GM12878 (cell line): ENCODE data around the gene OPTC. TPM values are rescaled to one million over a fixed set of nuclear protein-coding genes. Genes with fewer than 3 reads are reported as not detected.

Experiments used
- ATAC-seq: fragments of 200-7000 bp; cut with Tn5 transposase; 3 replicates; pipeline ENCODE4 v1.9.1; 2020; ENCODE audit warnings: mild to moderate bottlenecking, moderate library complexity
- BruUV-seq: library from RNA; stranded (reverse); fragments of 400-500 nt; replicated peaks from 2 replicates; lab custom pipeline; 2021; lab: Mats Ljungman, UMichigan
- CTCF ChIA-PET: fragments of 300-600 bp; sonication (Branson Sonifier 250); formaldehyde crosslinking; extraction: SDS; loops from one replicate; lab custom pipeline; 2021; ENCODE audit warnings: inconsistent platforms; lab: Yijun Ruan, JAX
- POLR2A ChIA-PET: fragments of 350-600 bp; formaldehyde crosslinking; extraction: SDS; loops from one replicate; lab custom pipeline; 2021; ENCODE audit warnings: inconsistent platforms; lab: Charles Lee
- RAD21 ChIA-PET: fragments of 300-600 bp; sonication (Branson Sonifier 250); formaldehyde crosslinking; loops from one replicate; lab custom pipeline; 2023; ENCODE audit warnings: antibody characterized with exemption; ENCODE audit not compliant: unreplicated experiment; lab: Charles Lee
- SMC1A ChIA-PET: fragments of 300-600 bp; sonication (Branson Sonifier 250); formaldehyde crosslinking; loops from one replicate; lab custom pipeline; 2023; ENCODE audit not compliant: unreplicated experiment, uncharacterized antibody; lab: Charles Lee
- DNase-seq: peaks from one replicate; pipeline ENCODE4 v3.0.0-alpha.2; 2011; ENCODE audit warnings: low read depth, low spot score
- FAIRE-seq: peaks from 3 replicates; lab custom pipeline; 2011; peaks lifted over from hg19 to GRCh38; lab: Jason Lieb, UNC
- H2AFZ ChIP-seq: 2 replicates; pipeline ENCODE4 v1.6.0; 2011; ENCODE audit warnings: low read depth, low read length, control low read depth; ENCODE audit not compliant: control insufficient read depth
- H3K27ac ChIP-seq: 2 replicates; pipeline ENCODE4 v1.5.1; 2011; ENCODE audit warnings: control low read depth; ENCODE audit not compliant: control insufficient read depth, insufficient read depth
- H3K27me3 ChIP-seq, 2 experiments: replicated peaks in 1 of 2; 2 replicates each; pipeline versions ENCODE4 v1.6.0 to v1.6.1; 2011; ENCODE audit warnings: low read length in 1 of 2; ENCODE audit not compliant: control insufficient read depth in 2 of 2, insufficient read depth in 2 of 2
- H3K36me3 ChIP-seq, 2 experiments: 2 replicates each; pipeline ENCODE4 v1.5.1; 2011; ENCODE audit warnings: low read length in 1 of 2; ENCODE audit not compliant: control insufficient read depth in 2 of 2, insufficient read depth in 2 of 2
- H3K4me1 ChIP-seq: 2 replicates; pipeline ENCODE4 v1.6.1; 2011; ENCODE audit warnings: mild to moderate bottlenecking, low read length, moderate library complexity, mixed read lengths; ENCODE audit not compliant: control insufficient read depth, insufficient read depth
- H3K4me2 ChIP-seq: 2 replicates; pipeline ENCODE4 v1.6.0; 2011; ENCODE audit warnings: control low read depth; ENCODE audit not compliant: control insufficient read depth, insufficient read depth
- H3K4me3 ChIP-seq: fragments of 200-600 bp; sonication (generic); 2 replicates; pipeline ENCODE4 v1.5.1; 2016
- H3K79me2 ChIP-seq: 2 replicates; pipeline ENCODE4 v1.6.0; 2011; ENCODE audit warnings: low read length; ENCODE audit not compliant: control insufficient read depth, insufficient read depth
- H3K9ac ChIP-seq: 2 replicates; pipeline ENCODE4 v1.8.0; 2011; ENCODE audit warnings: low read length, control low read depth, mixed read lengths; ENCODE audit not compliant: control insufficient read depth, insufficient read depth
- H3K9me3 ChIP-seq: replicated peaks from 3 replicates; pipeline ENCODE4 v1.5.1; 2011; ENCODE audit warnings: mild to moderate bottlenecking, low read length; ENCODE audit not compliant: control insufficient read depth, insufficient read depth
- H4K20me1 ChIP-seq: 2 replicates; pipeline ENCODE4 v1.6.0; 2011; ENCODE audit not compliant: control insufficient read depth, insufficient read depth
- ASH2L ChIP-seq: fragments of 300-600, 200-600 bp; sonication (generic); IDR thresholded peaks from 2 replicates; pipeline ENCODE4 v1.6.1; 2017; ENCODE audit warnings: low read depth, mild to moderate bottlenecking, borderline replicate concordance
- BCL11A ChIP-seq: IDR thresholded peaks from 2 replicates; pipeline ENCODE4 v1.6.1; 2011; ENCODE audit warnings: low read depth, low read length
- ESRRA ChIP-seq: IDR thresholded peaks from 2 replicates; pipeline ENCODE4 v1.6.1; 2012; ENCODE audit warnings: mild to moderate bottlenecking, low read length, improper control_type of control experiment
- ETV6 ChIP-seq, 2 experiments: fragments of 450-650 bp in 1 of 2; IDR thresholded peaks in 1 of 2; conservative IDR thresholded peaks in 1 of 2; 2 replicates each; pipeline ENCODE4 v1.6.1; 2014; ENCODE audit warnings: antibody characterized with exemption in 1 of 2, borderline replicate concordance in 1 of 2, low read depth in 1 of 2, mild to moderate bottlenecking in 1 of 2, moderate library complexity in 1 of 2
- HDAC2 ChIP-seq: fragments of 200-600 bp; sonication (generic); IDR thresholded peaks from 2 replicates; pipeline ENCODE4 v1.6.1; 2017
- IKZF1 ChIP-seq: fragments of 450-650 bp; conservative IDR thresholded peaks from 2 replicates; pipeline ENCODE4 v1.6.1; 2017; ENCODE audit warnings: antibody characterized with exemption, mild to moderate bottlenecking
- KDM1A ChIP-seq: fragments of 200-600 bp; sonication (generic); IDR thresholded peaks from 2 replicates; pipeline ENCODE4 v1.6.1; 2016; ENCODE audit warnings: borderline replicate concordance
- NR2C2 ChIP-seq: IDR thresholded peaks from 2 replicates; pipeline ENCODE4 v1.6.1; 2011; ENCODE audit warnings: borderline replicate concordance, low read depth; ENCODE audit not compliant: control insufficient read depth, insufficient read length
- RCOR1 ChIP-seq: conservative IDR thresholded peaks from 2 replicates; pipeline ENCODE4 v1.6.1; 2012; ENCODE audit warnings: low read depth, low read length, improper control_type of control experiment
- SREBF2 ChIP-seq: IDR thresholded peaks from 2 replicates; pipeline ENCODE4 v1.6.1; 2012; ENCODE audit warnings: mild to moderate bottlenecking, low read length
- TAF1 ChIP-seq: IDR thresholded peaks from 2 replicates; pipeline ENCODE4 v1.6.1; 2011; ENCODE audit warnings: mild to moderate bottlenecking, low read depth, low read length, borderline replicate concordance
- ZNF384 ChIP-seq: IDR thresholded peaks from 2 replicates; pipeline ENCODE4 v1.6.1; 2012; ENCODE audit warnings: low read depth, mild to moderate bottlenecking, low read length, improper control_type of control experiment, borderline replicate concordance
- WGBS: methylation state at CpG from one replicate; pipeline ENCODE4 v1.1.6; 2016; ENCODE audit warnings: low lambda C conversion rate; ENCODE audit not compliant: insufficient replicate concordance, insufficient coverage; ENCODE audit errors: missing lambda C conversion rate; 5-methylcytosine and 5-hydroxymethylcytosine counted together
- in situ Hi-C: fragments of 300-500 bp; cut with MboI; formaldehyde crosslinking; loops from 9 replicates; pipeline ENCODE4 v1.14.3; 2018; ENCODE audit warnings: mixed read lengths
- intact Hi-C: fragments of 100-400 bp; cut with micrococcal nuclease; formaldehyde crosslinking; loops from one replicate; pipeline ENCODE4 v1.14.2; 2022; ENCODE audit not compliant: unreplicated experiment
- polyA plus RNA-seq, 11 experiments: library from polyadenylated mRNA; depleted of rRNA in 4 of 11; unstranded in 6 of 11; stranded (reverse) in 5 of 11; fragments of >200 nt; fragmentation: Nextera tagmentation in 4 of 11; fragmentation: Illumina TruSeq in 1 of 11; extraction: Ambion mirVana in 4 of 11; extraction: Trizol in 1 of 11; gene quantifications; 1 replicate in 1 of 11; 2 replicates in 10 of 11; pipeline versions ENCODE4 v1.2.1 to v1.2.3, GENCODE V29; 2011 to 2016; ENCODE audit warnings: inconsistent platforms in 2 of 11, missing spikeins in 2 of 11, low read depth in 1 of 11
- total RNA-seq, 4 experiments: library from RNA; depleted of rRNA in 3 of 4; stranded (reverse); fragments of >200 nt in 3 of 4; fragmentation: Illumina TruSeq in 1 of 4; extraction: Trizol in 1 of 4; gene quantifications; 2 replicates each; pipeline versions ENCODE4 v1.2.1 to v1.2.3, GENCODE V29; 2013 to 2021
- TF ChIP-seq, protein P1 (sequence below): fragments of 450-650 bp; IDR thresholded peaks from 2 replicates; pipeline ENCODE4 v1.6.1; 2016; ENCODE audit warnings: mild to moderate bottlenecking

The OPTC gene
- total and polyA plus RNA-seq, 10 of the 15 experiments (the other 5 are each of a cell fraction or from before 2014, with no cell fraction given) = not detected

DNA sequence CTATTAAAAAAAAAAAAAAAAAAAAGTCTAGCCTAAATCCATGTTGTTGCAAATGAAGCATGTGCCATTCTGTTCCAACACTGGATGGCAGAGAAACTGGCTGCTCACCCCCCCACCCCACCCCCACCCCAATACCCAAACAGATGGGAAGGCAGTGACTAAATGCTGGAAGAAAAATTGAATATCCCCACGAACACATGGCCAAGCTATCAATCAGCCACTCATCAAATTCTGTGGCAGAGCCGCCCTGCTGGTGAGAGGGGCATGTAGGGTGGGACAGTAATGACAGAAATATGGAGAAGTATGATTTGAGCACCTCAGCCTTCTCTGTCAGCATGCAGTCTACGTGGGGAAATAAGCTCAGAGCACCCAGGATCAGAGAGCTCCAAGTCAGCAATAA, 34.1 kb downstream of the OPTC start:
- no peaks in the 10 kb centered on the region for H4K20me1 ChIP-seq
- H3K27me3 ChIP-seq = peaks cover 0 to 3% of the 10 kb centered on the region in 2 experiments; a peak in 3 of 4 replicates
- H3K36me3 ChIP-seq = no peaks in the 10 kb centered on the region
- FAIRE-seq (no peak), ATAC-seq (no peak), DNase-seq (no peak)
- no peak overlapping the region for H3K4me2 ChIP-seq
- no peak overlapping the region for H3K4me3 ChIP-seq
- RAD21 ChIA-PET = no interaction called here
- H3K9me3 ChIP-seq = no peaks in the 10 kb centered on the region
- H3K9ac ChIP-seq = no peak overlapping the region
- intact Hi-C loops = no loop called here
- H3K27ac ChIP-seq = no peak overlapping the region
- 0% methylated on average over 3 of the region's 3 CpGs for WGBS
- SMC1A ChIA-PET = no interaction called here
- BruUV-seq = no TSS peak
- in situ Hi-C loops = no loop called here
- TF ChIP-seq ZNF384 (no peak), ETV6 (conservative IDR thresholded peaks at IDR 0.05 in 1 of 2, IDR thresholded peaks at IDR 0.05 in 1 of 2; ENCODE audit: borderline replicate concordance in 1 of 2, low read depth in 1 of 2) (no peak), TAF1 (no peak), SREBF2 (no peak), ESRRA (no peak), KDM1A (no peak), ASH2L (no peak), IKZF1 (no peak), RCOR1 (no peak), BCL11A (no peak), HDAC2 (no peak), NR2C2 (no peak)
- TF ChIP-seq, protein P1, sequence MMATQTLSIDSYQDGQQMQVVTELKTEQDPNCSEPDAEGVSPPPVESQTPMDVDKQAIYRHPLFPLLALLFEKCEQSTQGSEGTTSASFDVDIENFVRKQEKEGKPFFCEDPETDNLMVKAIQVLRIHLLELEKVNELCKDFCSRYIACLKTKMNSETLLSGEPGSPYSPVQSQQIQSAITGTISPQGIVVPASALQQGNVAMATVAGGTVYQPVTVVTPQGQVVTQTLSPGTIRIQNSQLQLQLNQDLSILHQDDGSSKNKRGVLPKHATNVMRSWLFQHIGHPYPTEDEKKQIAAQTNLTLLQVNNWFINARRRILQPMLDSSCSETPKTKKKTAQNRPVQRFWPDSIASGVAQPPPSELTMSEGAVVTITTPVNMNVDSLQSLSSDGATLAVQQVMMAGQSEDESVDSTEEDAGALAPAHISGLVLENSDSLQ = no peak
- TF ChIP-seq, all 136 proteins: peak for 0
- H3K79me2 ChIP-seq = no peaks in the 10 kb centered on the region
- CTCF ChIA-PET = no interaction called here
- H3K4me1 ChIP-seq = no peaks in the 10 kb centered on the region
- POLR2A ChIA-PET = no interaction called here
- H2AFZ ChIP-seq = no peak overlapping the region
